Aorta (tissue), 5 donors: ENCODE measurements around the gene CBARP. TPM values are rescaled to one million over a fixed set of nuclear protein-coding genes. Genes with fewer than 3 reads are reported as not detected.

Experiments
- ATAC-seq: fragments of 200-7000 bp; cut with Tn5 transposase; one replicate; pipeline ENCODE4 v1.9.1; 2022; ENCODE audit warnings: moderate library complexity; ENCODE audit not compliant: low FRiP score
- DNase-seq, 2 donors: peaks; one replicate each; pipeline ENCODE4 v3.0.0-alpha.2; 2020
- H3K27ac ChIP-seq, 2 donors: one replicate each; pipeline ENCODE4 v1.5.1; 2013; ENCODE audit warnings: low read length in 2 of 2, mild to moderate bottlenecking in 2 of 2, moderate library complexity in 2 of 2, control low read depth in 1 of 2, inconsistent platforms in 1 of 2, low read depth in 1 of 2
- H3K27me3 ChIP-seq, 2 donors: one replicate each; pipeline ENCODE4 v1.6.1; 2013; ENCODE audit warnings: control low read depth in 1 of 2, low read length in 1 of 2, mild to moderate bottlenecking in 1 of 2, moderate library complexity in 1 of 2; ENCODE audit not compliant: insufficient read depth in 2 of 2, control insufficient read depth in 1 of 2
- H3K36me3 ChIP-seq, 2 donors: one replicate each; pipeline ENCODE4 v1.6.1; 2013; ENCODE audit warnings: control low read depth in 1 of 2, low read length in 1 of 2, mild to moderate bottlenecking in 1 of 2; ENCODE audit not compliant: insufficient read depth in 2 of 2, control insufficient read depth in 1 of 2
- H3K4me1 ChIP-seq, 2 donors: one replicate each; pipeline ENCODE4 v1.6.1; 2013; ENCODE audit warnings: low read length in 2 of 2, control low read depth in 1 of 2, mild to moderate bottlenecking in 1 of 2, moderate library complexity in 1 of 2; ENCODE audit not compliant: insufficient read depth in 2 of 2, control insufficient read depth in 1 of 2
- H3K4me3 ChIP-seq, 2 donors: one replicate each; pipeline ENCODE4 v1.5.1; 2013; ENCODE audit warnings: low read length in 2 of 2, control low read depth in 1 of 2, mild to moderate bottlenecking in 1 of 2
- H3K9me3 ChIP-seq: one replicate; pipeline ENCODE4 v1.6.1; 2013; ENCODE audit warnings: mild to moderate bottlenecking, low read length; ENCODE audit not compliant: control insufficient read depth
- WGBS, 2 donors: extraction: QIAGEN DNeasy Blood & Tissue Kit; methylation state at CpG; one replicate each; pipeline ENCODE4 v1.1.7; 2013; 5-methylcytosine and 5-hydroxymethylcytosine counted together
- intact Hi-C, 2 donors: fragments of 100-400 bp; cut with DNase I; formaldehyde crosslinking; loops; one replicate each; pipeline versions ENCODE4 v1.14.2 to v1.15.0; 2022
- polyA plus RNA-seq, 2 donors: library from polyadenylated mRNA; stranded (reverse); fragments of 200-250 nt; gene quantifications; one replicate each; pipeline ENCODE4 v1.2.3, GENCODE V29; 2013
- total RNA-seq, 2 donors: library from RNA; stranded (reverse); fragmentation: NEBNext Ultra II Directional; extraction: Animal tissue kit (Norgen Biotek cat#: 25700); gene quantifications; one replicate each; pipeline ENCODE4 v1.2.1, GENCODE V29; 2021
- donor health status: healthy with polysubstance abuse.
- donor health status: Bipolar disorder and iron deficiency.
- donor health status: DM: no; HTN: no; CAD: no.
- donor health status: DM: no; HTN: no; CAD: no.
- donor health status: DM: yes; HTN: yes; CAD: no.

CBARP gene
- total and polyA plus RNA-seq, 4 donors, result 0.88 to 3.7 (median 2.0) TPM

- no peaks in the 10 kb centered on the region for H3K36me3 ChIP-seq
- no peaks in the 10 kb centered on the region for H3K4me1 ChIP-seq
- no peak overlapping the region for H3K4me3 ChIP-seq
- no peaks in the 10 kb centered on the region for H3K9me3 ChIP-seq
- no peak for ATAC-seq
- no peaks in the 10 kb centered on the region for H3K27me3 ChIP-seq
- intact Hi-C loops, result no loop called here
- DNase-seq, result no peak
- WGBS, 2 donors, result 96% methylated on average over 100 of the region's 100 CpGs
- no peak overlapping the region for H3K27ac ChIP-seq
These were observed 9.4 kb downstream of the CBARP start for GRCh38 chr19:1228161-1228957.

DNA sequence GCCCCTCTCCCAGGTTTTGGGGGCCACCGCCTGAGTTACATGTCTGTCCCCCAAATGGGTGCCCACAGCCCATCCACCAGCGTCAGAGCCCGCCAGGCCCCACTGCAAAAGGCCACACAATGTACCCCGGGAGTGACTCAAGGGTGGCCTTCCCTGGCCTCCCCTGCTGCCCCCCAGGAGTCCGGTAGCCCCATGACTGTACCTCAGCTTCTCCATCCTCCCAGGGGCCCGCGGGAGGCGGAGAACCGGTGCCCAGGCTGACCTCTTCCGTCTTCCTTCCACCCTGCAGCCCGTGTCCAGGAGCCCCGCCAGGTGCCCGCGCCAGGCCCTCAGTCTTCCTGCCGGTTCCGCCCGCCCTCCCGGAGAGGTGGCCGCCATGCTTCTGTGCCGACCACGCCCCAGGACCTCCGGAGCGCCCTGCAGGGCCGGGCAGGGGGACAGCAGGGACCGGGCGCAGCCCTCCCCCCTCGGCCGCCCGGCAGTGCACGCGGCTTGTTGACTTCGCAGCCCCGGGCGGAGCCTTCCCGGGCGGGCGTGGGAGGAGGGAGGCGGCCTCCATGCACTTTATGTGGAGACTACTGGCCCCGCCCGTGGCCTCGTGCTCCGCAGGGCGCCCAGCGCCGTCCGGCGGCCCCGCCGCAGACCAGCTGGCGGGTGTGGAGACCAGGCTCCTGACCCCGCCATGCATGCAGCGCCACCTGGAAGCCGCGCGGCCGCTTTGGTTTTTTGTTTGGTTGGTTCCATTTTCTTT is 10.3 kb downstream of the CBARP start:
- Histone ChIP-seq H3K27ac (no peak overlapping the region), H3K4me3 (no peak overlapping the region), H3K27me3 (no peaks in the 10 kb centered on the region), H3K4me1 (no peaks in the 10 kb centered on the region), H3K36me3 (no peaks in the 10 kb centered on the region), H3K9me3 (no peaks in the 10 kb centered on the region)
- intact Hi-C loops, result no loop called here
- DNase-seq (no peak), ATAC-seq (no peak)
- WGBS, 2 donors, result 88 to 90% methylated on average over 42 to 56 of the region's 56 CpGs

- Histone ChIP-seq H3K4me1 (no peaks in the 10 kb centered on the region), H3K9me3 (no peaks in the 10 kb centered on the region), H3K36me3 (no peaks in the 10 kb centered on the region), H3K4me3 (no peak overlapping the region), H3K27ac (no peak overlapping the region), H3K27me3 (no peaks in the 10 kb centered on the region)
- intact Hi-C loops, result no loop called here
- 89% methylated on average over 47 to 50 of the region's 50 CpGs for WGBS, 2 donors
- no peak for DNase-seq
- no peak for ATAC-seq
These were observed 11.1 kb downstream of the CBARP start for GRCh38 chr19:1226522-1227303.

DNA sequence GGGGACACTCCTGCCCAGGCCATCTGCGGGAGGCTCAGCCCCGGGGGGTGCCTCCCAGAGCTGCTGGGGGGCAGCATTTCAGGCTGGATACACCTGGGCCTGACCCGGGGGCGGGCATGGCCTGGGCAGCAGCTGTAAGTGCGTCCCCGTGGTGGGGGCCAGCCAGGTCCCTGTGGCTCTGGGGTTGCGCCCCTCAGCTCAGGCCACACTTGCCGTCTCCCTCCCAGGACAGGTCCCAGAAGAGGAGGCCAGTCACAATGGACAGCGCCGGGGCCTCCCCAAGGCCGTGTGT is 11.6 kb downstream of the CBARP start:
- Histone ChIP-seq H3K9me3 (no peaks in the 10 kb centered on the region), H3K36me3 (no peaks in the 10 kb centered on the region)
- WGBS, 2 donors, result 91 to 93% methylated on average over 11 of the region's 11 CpGs

GRCh38 chr19:1225440-1226226 is 12.2 kb downstream of the CBARP start:
- WGBS, 2 donors, result 85 to 86% methylated on average over 28 to 29 of the region's 29 CpGs
- ATAC-seq (no peak), DNase-seq (no peak)
- peaks cover 0 to 2% of the 10 kb centered on the region in 2 donors for H3K36me3 ChIP-seq
- no peaks in the 10 kb centered on the region for H3K9me3 ChIP-seq
- H3K4me1 ChIP-seq, result no peaks in the 10 kb centered on the region
- no peak overlapping the region for H3K4me3 ChIP-seq
- H3K27ac ChIP-seq, result no peak overlapping the region
- H3K27me3 ChIP-seq, result no peaks in the 10 kb centered on the region
- intact Hi-C loops, result no loop called here

More for the DNA sequence above, 11.6 kb downstream of the CBARP start:
- intact Hi-C loops, result no loop called here
- no peak overlapping the region for H3K4me3 ChIP-seq
- no peaks in the 10 kb centered on the region for H3K4me1 ChIP-seq
- no peaks in the 10 kb centered on the region for H3K27me3 ChIP-seq
- ATAC-seq (no peak), DNase-seq (no peak)
- no peak overlapping the region for H3K27ac ChIP-seq

- ATAC-seq, result no peak
- 86 to 90% methylated on average over 16 of the region's 16 CpGs for WGBS, 2 donors
- Histone ChIP-seq H3K27ac (no peak overlapping the region), H3K4me1 (no peaks in the 10 kb centered on the region), H3K9me3 (no peaks in the 10 kb centered on the region), H3K36me3 (peaks cover 0 to 2% of the 10 kb centered on the region in 2 donors), H3K4me3 (no peak overlapping the region), H3K27me3 (no peaks in the 10 kb centered on the region)
- intact Hi-C loops, result no loop called here
- DNase-seq, result no peak
These were observed 13.0 kb downstream of the CBARP start for GRCh38 chr19:1224847-1225246.

- ATAC-seq (no peak), DNase-seq (no peak)
- Histone ChIP-seq H3K4me3 (no peak overlapping the region), H3K9me3 (no peaks in the 10 kb centered on the region), H3K27ac (no peak overlapping the region), H3K27me3 (no peaks in the 10 kb centered on the region), H3K4me1 (no peaks in the 10 kb centered on the region), H3K36me3 (peaks cover 0 to 2% of the 10 kb centered on the region in 2 donors)
- intact Hi-C loops, result no loop called here
- WGBS, 2 donors, result 88 to 90% methylated on average over 16 of the region's 16 CpGs
These were observed 13.6 kb downstream of the CBARP start for GRCh38 chr19:1224047-1224825.
